Stimulated activated CD8-positive, alpha-beta memory T cell treated with anti-CD3 and anti-CD28 coated beads, Interleukin-12 subunit alpha, Interleukin-12 subunit beta, amount 100 ng/mL, for 24 hours (primary cell): ENCODE results near the gene C1QC.

Experiments
- DNase-seq: peaks from one replicate; pipeline ENCODE4 v3.0.0-alpha.2; 2020; ENCODE audit errors: extremely low read depth

C1QC gene

DNA sequence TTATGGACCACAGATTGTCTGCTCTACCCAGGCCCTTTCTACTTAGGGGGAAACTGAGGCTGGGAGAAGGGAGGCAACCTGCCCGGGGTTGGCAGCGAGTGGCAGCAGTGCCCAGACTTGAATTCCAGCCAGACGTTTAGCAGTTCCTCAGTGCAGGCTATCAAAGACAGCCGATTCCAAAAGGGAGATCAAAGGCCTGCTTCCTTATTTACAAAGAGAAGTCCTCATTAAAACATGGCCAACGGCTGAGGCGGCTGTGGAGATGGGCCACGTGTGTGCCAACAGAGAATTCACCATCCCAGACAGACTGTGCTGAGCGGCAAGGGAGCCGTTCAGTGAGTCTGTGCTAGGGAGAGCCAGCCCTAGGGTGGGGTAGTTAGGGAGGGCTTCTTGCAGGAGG lies 37.3 kb downstream of the C1QC start:
- no peak for DNase-seq

DNA sequence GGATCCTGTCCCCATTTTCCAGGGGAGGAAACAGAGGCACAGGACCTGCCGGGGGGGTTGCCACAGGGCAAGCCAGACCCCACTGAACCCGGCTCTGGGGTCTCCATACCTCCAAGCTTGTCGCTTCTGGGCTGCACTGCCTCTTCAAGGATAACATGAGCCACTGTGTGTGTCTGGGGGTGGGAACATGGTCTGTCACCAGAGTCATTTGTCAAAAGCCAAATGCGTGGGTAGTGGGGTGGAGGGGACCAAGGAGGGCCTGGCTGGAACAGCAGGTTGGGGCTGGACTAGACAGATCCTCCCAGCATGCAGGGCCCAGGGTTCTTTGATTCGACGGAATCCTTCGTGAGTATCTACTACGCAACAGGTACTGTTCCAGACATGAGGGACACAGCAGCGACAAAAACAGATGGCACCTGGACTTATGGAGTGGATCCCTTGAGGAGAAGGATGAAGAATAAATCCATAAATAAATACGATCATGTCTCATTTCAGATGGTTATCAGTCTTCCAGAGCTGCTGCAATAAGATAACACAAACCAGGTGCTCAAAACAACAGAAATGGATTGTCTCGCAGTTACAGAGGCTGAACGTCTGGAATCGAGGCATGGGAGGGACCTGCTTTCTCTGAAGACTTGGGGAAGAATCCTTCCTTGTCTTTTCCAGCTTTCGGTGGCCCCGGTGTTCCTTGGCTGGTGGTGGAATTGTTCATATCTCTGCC lies 38.3 kb downstream of the C1QC start:
- no peak for DNase-seq

DNA sequence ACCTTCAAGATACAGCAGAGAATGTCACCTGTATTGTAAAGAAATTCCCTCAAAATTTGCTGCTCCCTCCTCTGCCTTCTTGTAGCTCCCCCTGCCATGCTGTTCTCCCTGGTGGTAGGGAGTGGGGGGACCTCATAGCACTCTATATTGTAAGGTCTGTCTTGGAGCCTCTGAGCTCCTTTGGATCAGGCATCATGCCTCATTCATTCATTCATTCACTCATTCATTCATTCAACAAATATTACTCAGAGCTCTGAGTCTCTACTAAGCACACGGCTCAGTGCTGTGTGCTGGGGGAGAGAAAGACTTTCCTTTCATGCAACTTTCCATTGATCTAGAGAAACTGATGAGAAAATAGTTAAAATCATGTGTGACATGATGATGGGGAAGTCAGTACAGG lies 40.1 kb downstream of the C1QC start:
- no peak for DNase-seq

DNA sequence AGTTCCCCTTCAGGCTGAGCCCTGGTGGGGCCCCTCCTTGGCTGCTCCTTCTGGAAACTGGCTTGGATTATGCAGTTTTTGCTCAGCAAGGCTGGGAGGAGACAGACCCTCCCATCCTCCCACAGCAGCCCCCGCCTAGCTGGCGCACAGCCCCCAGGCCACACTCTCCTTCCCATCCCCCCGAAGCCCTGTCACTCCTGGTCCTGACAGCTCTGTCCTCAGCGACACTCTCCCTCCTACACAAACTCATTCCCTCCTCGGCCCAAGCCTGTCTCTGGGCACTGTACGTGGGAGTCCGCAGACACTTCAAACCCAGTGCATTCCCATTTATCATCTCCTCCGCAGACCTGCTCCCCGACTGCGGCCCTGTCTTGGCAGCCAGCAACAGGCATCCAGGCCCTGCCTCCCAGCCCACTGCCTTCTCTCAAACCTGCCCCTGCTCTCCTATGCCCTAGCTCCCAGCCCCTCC lies 42.2 kb downstream of the C1QC start:
- no peak for DNase-seq

DNA sequence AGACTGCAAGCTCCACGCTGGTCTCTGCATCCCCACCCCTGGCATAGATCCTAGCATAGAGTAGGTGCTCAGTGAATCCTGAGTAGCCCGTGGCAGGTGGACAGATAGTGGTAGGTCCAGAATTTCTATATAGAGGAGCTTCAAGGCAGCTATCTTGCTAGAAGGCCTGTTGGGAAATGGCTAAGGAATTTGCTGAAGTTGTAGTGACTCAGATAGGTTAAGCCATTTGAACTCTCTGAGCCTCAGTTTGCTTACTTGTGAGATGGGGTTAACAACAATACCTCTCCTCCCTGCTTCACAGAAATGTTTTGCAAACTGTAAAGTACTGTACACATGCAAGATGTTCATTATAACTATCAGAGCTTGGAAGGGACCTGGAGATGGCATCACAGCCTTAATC lies 43.8 kb downstream of the C1QC start:
- DNase-seq, result no peak

DNA sequence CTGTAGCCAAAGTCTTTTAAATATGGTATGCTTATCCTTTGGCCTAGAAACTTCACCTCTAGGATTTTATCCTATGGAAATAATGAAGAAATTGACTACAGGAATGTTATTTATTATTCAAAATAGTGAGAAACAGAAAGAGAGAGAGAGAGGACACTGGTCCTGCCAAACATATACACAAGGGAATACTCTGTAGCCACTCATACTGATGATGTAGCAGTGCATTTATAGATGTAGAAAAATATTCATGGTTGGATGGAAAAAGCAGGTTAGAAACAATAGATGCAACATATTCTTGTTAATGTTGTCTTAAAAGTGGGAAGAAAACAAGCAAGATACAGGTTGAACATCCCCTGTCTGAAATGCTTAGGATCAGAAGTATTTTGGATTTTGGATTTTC lies 45.0 kb downstream of the C1QC start:
- no peak for DNase-seq

DNA sequence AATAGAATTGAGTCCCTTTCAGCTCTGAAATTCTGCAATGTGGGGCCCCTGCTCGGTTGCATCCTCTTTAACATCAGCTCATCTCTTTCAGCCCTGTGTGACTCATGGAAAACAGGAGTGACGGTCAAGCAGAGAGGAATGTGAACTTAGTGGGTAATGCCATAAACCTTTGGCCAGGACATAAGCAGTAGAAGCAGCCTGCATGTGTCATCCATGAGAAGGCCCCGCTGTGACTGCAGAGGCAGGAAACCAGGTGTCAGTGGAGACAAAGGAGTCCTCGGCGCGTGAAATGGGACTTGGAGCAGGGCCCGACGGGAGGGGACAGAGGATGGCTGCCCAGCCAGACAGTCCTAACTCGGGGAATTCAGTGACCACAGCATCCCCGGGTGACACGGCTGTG lies 46.1 kb downstream of the C1QC start:
- DNase-seq, result no peak

DNA sequence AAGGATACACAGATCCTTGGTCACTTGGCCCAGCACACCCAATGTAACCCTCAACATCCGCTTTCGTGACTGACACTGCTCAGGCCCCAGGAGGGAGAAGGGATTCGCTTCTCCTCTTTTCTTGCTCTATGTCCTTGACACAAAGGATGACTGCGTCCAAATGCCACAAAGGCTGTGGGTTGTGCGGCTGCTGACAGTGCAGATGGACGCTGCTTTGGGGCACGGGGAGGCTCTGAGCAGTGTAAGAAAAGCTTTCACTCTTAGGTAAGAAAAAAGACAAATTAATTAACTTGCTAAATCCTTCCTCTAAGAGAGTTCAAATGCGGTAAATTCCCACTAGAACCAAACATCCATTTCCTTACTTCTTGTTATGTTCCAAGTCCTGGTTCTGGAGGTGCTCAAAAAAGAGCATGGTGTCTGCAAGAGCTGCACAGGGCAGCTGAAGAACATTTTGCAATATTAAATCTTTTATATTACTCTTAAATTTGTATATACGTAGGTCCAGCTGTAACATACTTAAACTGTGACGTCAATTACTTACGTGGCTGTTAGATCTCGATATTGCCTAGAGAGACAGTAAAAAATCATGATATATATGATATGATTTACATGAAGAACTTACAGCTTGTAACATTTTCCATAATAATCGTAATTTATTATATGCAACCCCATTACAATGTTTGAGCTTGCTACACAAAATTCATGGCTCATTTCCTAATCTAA lies 47.8 kb downstream of the C1QC start:
- no peak for DNase-seq

DNA sequence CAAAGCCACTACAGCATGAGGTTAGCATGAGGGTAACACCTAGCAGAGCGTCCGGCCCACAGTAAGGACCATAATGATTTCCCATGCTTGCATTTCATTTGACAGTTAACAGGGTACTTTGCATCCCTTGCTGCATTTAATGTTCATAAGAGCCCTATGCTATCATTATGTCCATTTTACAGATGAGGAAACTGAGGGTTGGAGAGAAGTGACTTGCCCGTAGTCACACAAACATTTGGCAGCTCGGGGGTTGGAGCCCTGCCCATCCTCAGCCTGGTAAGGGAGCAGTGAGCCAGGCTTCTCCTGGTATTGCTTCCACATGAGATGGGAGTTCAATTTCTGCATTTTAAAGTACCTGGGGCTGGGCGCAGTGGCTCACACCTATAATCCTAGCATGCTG lies 50.7 kb downstream of the C1QC start:
- DNase-seq, result no peak

DNA sequence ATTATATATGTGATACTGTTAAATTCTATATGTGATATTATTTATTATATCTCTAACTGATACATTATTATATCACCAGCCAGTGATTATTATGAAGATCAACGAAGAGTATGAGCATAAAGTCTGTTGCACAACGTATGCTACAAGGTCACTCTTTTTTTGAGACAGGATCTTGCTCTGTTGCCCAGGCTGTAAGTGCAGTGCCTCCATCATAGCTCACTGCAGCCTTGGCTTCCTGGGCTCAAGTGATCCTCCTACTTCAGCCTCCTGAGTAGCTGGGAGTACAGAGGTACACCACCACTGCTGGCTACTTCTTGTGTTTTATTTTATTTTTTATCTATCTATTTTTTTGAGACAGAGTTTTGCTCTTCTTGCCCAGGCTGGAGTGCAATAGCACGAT lies 53.2 kb downstream of the C1QC start:
- DNase-seq, result no peak
